PC-9 (cell line): ENCODE data around the gene CCDC102B. TPM values are rescaled to one million over a fixed set of nuclear protein-coding genes. Genes with fewer than 3 reads are reported as not detected.

ENCODE experiments used
- BruUV-seq: library from RNA; stranded (reverse); fragments of 400-500 nt; replicated peaks from 2 replicates; lab custom pipeline; 2021; lab: Mats Ljungman, UMichigan
- CTCF ChIA-PET: fragments of 300-600 bp; sonication (Branson Sonifier 250); formaldehyde crosslinking; loops from one replicate; lab custom pipeline; 2022; ENCODE audit warnings: antibody characterized with exemption; lab: Charles Lee
- POLR2A ChIA-PET: fragments of 300-600 bp; sonication (Branson Sonifier 250); formaldehyde crosslinking; loops from one replicate; lab custom pipeline; 2022; ENCODE audit warnings: antibody characterized with exemption; ENCODE audit not compliant: unreplicated experiment; lab: Charles Lee
- DNase-seq, 2 experiments: peaks; one replicate each; pipeline versions ENCODE4 v3.0.0 to v3.0.0-alpha.2; 2015 to 2022; ENCODE audit warnings: mixed read lengths in 1 of 2
- H2AFZ ChIP-seq: fragments of 200-600 bp; sonication (generic); 2 replicates; pipeline ENCODE4 v1.8.1; 2017; ENCODE audit warnings: antibody characterized with exemption
- H3F3A ChIP-seq: fragments of 200-600 bp; sonication (generic); 2 replicates; pipeline ENCODE4 v1.8.1; 2017; ENCODE audit warnings: antibody characterized with exemption, mild to moderate bottlenecking, low read depth; ENCODE audit not compliant: insufficient read depth
- H3K27ac ChIP-seq: fragments of 200-600 bp; sonication (generic); 2 replicates; pipeline ENCODE4 v1.6.1; 2016; ENCODE audit warnings: mixed run types
- H3K27me3 ChIP-seq: fragments of 200-600 bp; sonication (generic); 2 replicates; pipeline ENCODE4 v1.6.1; 2016; ENCODE audit warnings: low read depth, mixed run types; ENCODE audit not compliant: insufficient read depth
- H3K36me3 ChIP-seq: fragments of 200-600 bp; sonication (generic); 2 replicates; pipeline ENCODE4 v1.6.1; 2016; ENCODE audit warnings: low read depth, mixed run types
- H3K4me1 ChIP-seq: fragments of 200-600 bp; sonication (generic); replicated peaks from 2 replicates; pipeline ENCODE4 v1.6.1; 2016; ENCODE audit warnings: mixed run types; ENCODE audit not compliant: insufficient read depth
- H3K4me2 ChIP-seq: fragments of 200-600 bp; sonication (generic); 2 replicates; pipeline ENCODE4 v1.6.1; 2017; ENCODE audit warnings: mixed run types
- H3K4me3 ChIP-seq: fragments of 200-600 bp; sonication (generic); 2 replicates; pipeline ENCODE4 v1.6.1; 2016; ENCODE audit warnings: mixed run types
- H3K79me2 ChIP-seq: fragments of 200-600 bp; sonication (generic); 2 replicates; pipeline ENCODE4 v1.6.1; 2017; ENCODE audit warnings: low read depth, mixed run types
- H3K9me2 ChIP-seq: fragments of 200-600 bp; sonication (generic); 2 replicates; pipeline ENCODE4 v1.8.1; 2017; ENCODE audit warnings: mild to moderate bottlenecking; ENCODE audit not compliant: insufficient read depth
- H3K9me3 ChIP-seq: fragments of 200-600 bp; sonication (generic); 2 replicates; pipeline ENCODE4 v1.8.1; 2016; ENCODE audit warnings: low read depth; ENCODE audit not compliant: insufficient read depth
- H4K20me1 ChIP-seq: fragments of 200-600 bp; sonication (generic); 2 replicates; pipeline ENCODE4 v1.8.1; 2017; ENCODE audit not compliant: insufficient read depth
- CTCF ChIP-seq: fragments of 200-600 bp; sonication (generic); conservative IDR thresholded peaks from 2 replicates; pipeline ENCODE4 v1.6.1; 2017; ENCODE audit warnings: mixed run types, antibody characterized with exemption, mild to moderate bottlenecking, moderate library complexity
- EZH2 ChIP-seq: fragments of 200-600 bp; sonication (generic); IDR thresholded peaks from 2 replicates; pipeline ENCODE4 v1.8.0; 2017; ENCODE audit warnings: antibody characterized with exemption, low read depth
- intact Hi-C: fragments of 100-400 bp; cut with micrococcal nuclease; formaldehyde crosslinking; loops from one replicate; pipeline ENCODE4 v1.10.0; 2022; ENCODE audit not compliant: unreplicated experiment
- total RNA-seq: library from RNA; stranded (reverse); gene quantifications from 2 replicates; pipeline ENCODE4 v1.2.3, GENCODE V29; 2021

The CCDC102B gene
- total RNA-seq, 1 experiment from 2014 or later = 1.9 TPM

- intact Hi-C loops = no loop called here
- BruUV-seq = no TSS peak
Observed at GRCh38 chr18:68972176-68972575, 174.3 kb downstream of the CCDC102B start.

GRCh38 chr18:68979737-68980136 is 181.9 kb downstream of the CCDC102B start:
- Histone ChIP-seq H4K20me1 (no peaks in the 10 kb centered on the region), H3K27me3 (no peaks in the 10 kb centered on the region), H3K79me2 (no peaks in the 10 kb centered on the region), H3K9me2 (no peaks in the 10 kb centered on the region), H3K4me3 (no peak overlapping the region), H3F3A (no peaks in the 10 kb centered on the region), H3K36me3 (no peaks in the 10 kb centered on the region), H2AFZ (no peak overlapping the region), H3K4me1 (no peaks in the 10 kb centered on the region), H3K27ac (no peak overlapping the region), H3K9me3 (no peaks in the 10 kb centered on the region), H3K4me2 (no peak overlapping the region)
- intact Hi-C loops = no loop called here
- ChIA-PET POLR2A (no interaction called here), CTCF (no interaction called here)
- TF ChIP-seq EZH2 = no peak
- TF ChIP-seq CTCF = no peak
- no TSS peak for BruUV-seq
- no peak for DNase-seq

More at GRCh38 chr18:68972176-68972575, 174.3 kb downstream of the CCDC102B start:
- H3K27ac ChIP-seq = no peak overlapping the region
- ChIA-PET CTCF (no interaction called here), POLR2A (interaction anchor here (0.7 kb wide), 1 partner anchor 115 kb away, joined by 3 read pairs; no protein-coding TSS in a partner anchor)
- H3F3A ChIP-seq = no peaks in the 10 kb centered on the region
- H3K79me2 ChIP-seq = no peaks in the 10 kb centered on the region
- H3K4me1 ChIP-seq = no peaks in the 10 kb centered on the region
- H4K20me1 ChIP-seq = no peaks in the 10 kb centered on the region
- H3K4me3 ChIP-seq = no peak overlapping the region
- no peak overlapping the region for H3K4me2 ChIP-seq
- no peak overlapping the region for H2AFZ ChIP-seq
- no peak for DNase-seq
- no peaks in the 10 kb centered on the region for H3K9me2 ChIP-seq
- TF ChIP-seq EZH2 (no peak), CTCF (no peak)
- H3K36me3 ChIP-seq = no peaks in the 10 kb centered on the region
- no peaks in the 10 kb centered on the region for H3K27me3 ChIP-seq
- no peaks in the 10 kb centered on the region for H3K9me3 ChIP-seq

GRCh38 chr18:68983126-68983525 is 185.2 kb downstream of the CCDC102B start:
- Histone ChIP-seq H4K20me1 (no peaks in the 10 kb centered on the region), H2AFZ (no peak overlapping the region), H3F3A (no peaks in the 10 kb centered on the region), H3K9me3 (no peaks in the 10 kb centered on the region), H3K27me3 (no peaks in the 10 kb centered on the region), H3K4me2 (no peak overlapping the region), H3K36me3 (no peaks in the 10 kb centered on the region), H3K4me3 (no peak overlapping the region), H3K27ac (no peak overlapping the region), H3K9me2 (no peaks in the 10 kb centered on the region), H3K79me2 (no peaks in the 10 kb centered on the region), H3K4me1 (no peaks in the 10 kb centered on the region)
- POLR2A ChIA-PET = no interaction called here
- BruUV-seq = no TSS peak
- intact Hi-C loops = no loop called here
- TF ChIP-seq CTCF = no peak
- no peak for TF ChIP-seq EZH2
- DNase-seq = no peak
- CTCF ChIA-PET = no interaction called here
